Hematopoietic multipotent progenitor cell treated with erythropoietin and hydrocortisone succinate and interleukin-3 and kit ligand, for 17 days (in vitro differentiated cells): ENCODE results near the gene OSBPL6.
"Not testable (repeated sequence)": the region's sequence is repeated elsewhere in the genome, so short reads cannot be mapped to it uniquely, and the experiment has no call there.

ENCODE experiments used
- DNase-seq: peaks from one replicate; pipeline ENCODE4 v3.0.0-alpha.2; 2015; ENCODE audit warnings: low spot score

OSBPL6 gene

GRCh38 chr2:178304333-178304732 is 110.0 kb downstream of the OSBPL6 start:
- DNase-seq: no peak

GRCh38 chr2:178306352-178307073 is 112.2 kb downstream of the OSBPL6 start:
- no peak for DNase-seq

DNA sequence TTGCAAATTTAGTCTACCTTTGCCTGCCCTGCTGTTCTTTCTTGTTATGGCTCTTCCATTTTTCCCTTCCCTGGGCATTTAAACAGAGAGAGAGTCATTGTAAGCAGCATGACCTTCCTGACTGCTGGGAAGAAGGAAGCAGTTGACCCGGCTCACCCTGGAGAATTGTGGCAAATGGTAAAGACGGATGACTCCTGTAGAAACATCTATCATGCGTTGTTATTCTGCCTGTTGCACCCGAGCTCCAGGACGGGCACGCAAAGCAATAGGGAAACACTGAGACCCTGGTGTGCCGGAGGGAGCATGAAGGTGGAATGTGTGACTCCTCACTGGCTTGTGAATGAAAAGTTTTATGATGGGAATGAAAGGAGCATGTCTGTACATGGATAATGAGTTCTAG is 113.3 kb downstream of the OSBPL6 start:
- DNase-seq: no peak

- no peak for DNase-seq
Measured at GRCh38 chr2:178309541-178309940, 115.2 kb downstream of the OSBPL6 start.

DNA sequence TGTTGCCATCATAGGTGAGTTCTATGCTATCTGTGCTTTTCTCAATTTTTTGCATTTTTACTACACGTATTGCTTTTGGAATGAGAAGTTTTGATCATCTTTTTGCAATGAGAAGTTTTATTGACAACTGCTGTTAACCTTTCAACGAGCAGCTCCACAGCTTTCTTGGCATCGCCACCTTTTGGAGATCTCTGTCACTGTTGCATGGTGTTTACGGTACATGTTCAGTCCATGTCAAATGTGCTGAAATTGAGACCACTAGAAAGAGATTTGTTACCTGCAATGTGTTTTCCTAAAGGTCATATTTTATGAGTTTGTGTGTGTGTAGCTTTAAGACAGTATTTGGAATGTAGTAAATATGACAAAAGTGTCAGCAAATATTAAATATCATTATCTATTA is 120.8 kb downstream of the OSBPL6 start:
- no peak for DNase-seq

GRCh38 chr2:178315488-178315948 is 121.2 kb downstream of the OSBPL6 start:
- no peak for DNase-seq

- DNase-seq: no peak
Measured at GRCh38 chr2:178317811-178318210, 123.5 kb downstream of the OSBPL6 start.

- DNase-seq: no peak
Measured at GRCh38 chr2:178320011-178320585, 125.8 kb downstream of the OSBPL6 start.

DNA sequence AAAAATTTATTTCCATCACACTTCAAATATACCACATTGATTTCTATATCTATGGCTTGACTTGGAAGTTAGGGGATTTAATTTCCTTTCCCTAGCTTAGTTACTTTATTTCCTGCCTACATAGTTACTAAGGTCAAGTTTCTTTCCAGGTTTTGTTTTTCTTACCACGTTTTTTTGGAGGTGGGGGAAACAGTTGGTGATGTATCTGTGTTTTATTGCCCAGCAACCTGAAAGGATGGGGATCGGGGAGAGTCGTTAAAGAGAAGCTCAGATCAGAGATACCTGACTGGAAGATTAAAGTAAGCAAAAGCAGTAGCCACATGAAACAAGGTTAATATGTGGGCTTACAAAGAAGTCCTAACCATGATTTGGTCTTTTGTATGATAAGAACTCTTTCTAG is 127.8 kb downstream of the OSBPL6 start:
- no peak for DNase-seq

GRCh38 chr2:178323331-178323730 is 129.0 kb downstream of the OSBPL6 start:
- DNase-seq: not testable (repeated sequence)

DNA sequence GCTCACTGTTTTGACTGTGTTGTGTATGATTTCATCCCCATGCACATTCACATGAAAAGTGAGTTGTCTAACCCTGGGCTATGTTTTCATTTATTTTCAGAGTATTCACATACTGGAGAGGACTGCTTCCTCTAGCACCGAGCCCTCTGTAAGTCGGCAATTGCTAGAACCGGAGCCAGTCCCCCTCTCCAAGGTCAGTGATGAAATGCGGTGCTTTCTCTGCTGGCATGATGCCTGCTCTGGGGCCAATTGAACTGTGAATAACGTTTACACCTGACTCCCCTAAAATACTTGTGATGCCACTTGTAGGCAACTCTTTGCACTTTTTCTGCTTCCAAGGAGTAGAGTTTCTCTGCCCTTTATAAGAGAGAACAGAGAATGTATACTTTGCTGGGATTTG is 129.8 kb downstream of the OSBPL6 start:
- DNase-seq: no peak

- DNase-seq: no peak
Measured at GRCh38 chr2:178325268-178325667, 131.0 kb downstream of the OSBPL6 start.

- no peak for DNase-seq
Measured at GRCh38 chr2:178327516-178327915, 133.2 kb downstream of the OSBPL6 start.

DNA sequence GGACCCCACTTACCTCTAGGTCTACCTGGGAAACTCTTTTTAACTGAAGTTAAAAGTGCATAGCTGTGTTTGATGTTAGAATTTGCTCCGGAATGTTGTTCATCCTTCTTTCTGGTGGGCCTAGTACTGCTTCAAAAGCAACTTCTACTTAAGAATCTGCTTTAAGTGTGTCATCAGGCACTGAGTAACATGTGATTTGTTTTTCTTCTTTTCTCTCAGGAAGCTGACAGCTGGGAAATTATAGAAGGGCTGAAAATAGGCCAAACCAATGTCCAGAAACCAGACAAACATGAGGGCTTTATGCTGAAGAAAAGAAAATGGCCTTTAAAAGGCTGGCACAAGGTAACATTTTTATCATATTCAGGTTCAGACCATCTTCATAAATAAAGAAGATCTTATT is 133.7 kb downstream of the OSBPL6 start:
- DNase-seq: no peak

- DNase-seq: no peak
Measured at GRCh38 chr2:178330175-178331017, 136.1 kb downstream of the OSBPL6 start.

DNA sequence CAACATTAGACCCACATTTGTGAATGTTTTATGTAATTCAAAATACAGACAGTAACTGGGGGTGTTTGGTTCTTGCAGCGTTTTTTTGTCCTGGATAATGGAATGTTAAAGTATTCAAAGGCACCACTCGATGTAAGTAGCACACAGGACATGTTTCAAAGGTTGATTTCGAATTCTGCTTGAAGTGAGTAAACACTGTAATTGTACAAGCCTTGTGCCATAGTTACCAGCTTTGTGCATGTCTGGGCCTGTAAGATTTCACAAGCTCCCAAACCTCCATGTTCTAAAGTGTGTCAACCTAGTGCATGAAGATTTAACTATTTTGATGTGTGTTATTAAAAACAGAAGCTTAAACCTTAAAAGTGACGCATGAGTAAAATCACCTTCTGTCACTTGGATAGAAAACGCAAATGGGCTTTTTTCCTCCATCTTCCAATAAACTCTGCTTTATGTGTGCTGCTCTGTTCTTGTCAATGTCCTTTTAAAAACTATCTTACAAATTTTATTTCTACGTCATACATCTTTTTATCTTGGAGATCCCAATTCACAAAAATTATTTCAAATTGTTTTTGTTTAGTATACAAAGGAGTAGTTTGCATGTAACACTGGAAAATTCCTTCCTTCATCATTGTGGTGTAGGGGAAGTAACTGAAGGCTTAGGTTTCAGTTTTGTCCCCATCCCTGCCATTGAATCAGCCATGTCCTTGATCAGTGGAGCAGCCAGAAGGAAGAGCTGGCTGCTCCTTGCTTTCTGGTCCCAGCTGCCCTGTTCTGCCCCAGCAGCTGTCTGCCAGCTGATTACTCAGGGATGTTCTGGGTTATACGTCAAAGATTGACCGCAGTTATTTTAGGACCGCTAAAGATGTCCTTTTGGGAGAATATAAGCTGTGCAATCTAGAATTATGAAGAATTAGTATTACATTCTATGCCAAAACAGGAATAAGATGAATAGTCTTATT is 137.4 kb downstream of the OSBPL6 start:
- DNase-seq: no peak

- no peak for DNase-seq
Measured at GRCh38 chr2:178333851-178334250, 139.5 kb downstream of the OSBPL6 start.

GRCh38 chr2:178335230-178335629 is 140.9 kb downstream of the OSBPL6 start:
- no peak for DNase-seq

DNA sequence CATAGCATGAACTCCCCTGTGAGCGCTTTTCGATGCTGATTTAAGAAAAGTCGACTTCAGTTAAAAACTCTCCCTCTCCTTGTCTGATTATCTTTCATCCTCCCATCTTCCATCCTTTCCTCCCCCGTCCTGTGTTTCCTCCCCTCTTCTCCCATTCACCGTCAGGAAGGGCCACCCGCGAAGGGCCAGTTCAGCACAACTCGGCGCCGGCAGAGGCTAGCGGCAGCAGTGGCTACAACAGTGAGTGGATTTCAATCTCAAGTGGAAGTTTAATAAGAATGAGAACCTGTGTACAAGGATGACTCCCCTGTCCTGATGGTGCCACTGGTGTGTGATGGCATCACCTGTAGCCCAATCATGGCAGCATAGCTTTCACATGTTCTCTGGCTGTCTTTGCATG is 149.8 kb downstream of the OSBPL6 start:
- no peak for DNase-seq

- no peak for DNase-seq
Measured at GRCh38 chr2:178345951-178346350, 151.6 kb downstream of the OSBPL6 start.

DNA sequence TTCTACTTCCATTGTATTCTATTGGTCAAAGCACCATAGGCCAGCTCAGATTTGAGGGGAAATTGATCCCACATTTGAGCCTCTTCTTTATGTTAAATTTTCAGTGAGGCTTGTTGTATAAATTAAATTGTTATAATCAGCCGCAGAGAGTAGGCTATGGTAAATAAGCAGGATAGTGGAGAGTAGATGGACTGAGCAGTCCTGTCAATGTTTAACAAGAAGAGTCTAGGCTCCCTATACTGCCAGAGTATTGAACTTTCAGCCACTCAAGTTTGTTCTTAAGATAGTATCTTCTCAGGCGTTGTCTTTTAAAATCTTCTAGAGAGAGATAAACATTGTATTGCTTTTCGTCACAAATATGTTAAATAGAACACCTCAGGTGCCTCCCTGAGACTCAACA is 155.7 kb downstream of the OSBPL6 start:
- DNase-seq: no peak

DNA sequence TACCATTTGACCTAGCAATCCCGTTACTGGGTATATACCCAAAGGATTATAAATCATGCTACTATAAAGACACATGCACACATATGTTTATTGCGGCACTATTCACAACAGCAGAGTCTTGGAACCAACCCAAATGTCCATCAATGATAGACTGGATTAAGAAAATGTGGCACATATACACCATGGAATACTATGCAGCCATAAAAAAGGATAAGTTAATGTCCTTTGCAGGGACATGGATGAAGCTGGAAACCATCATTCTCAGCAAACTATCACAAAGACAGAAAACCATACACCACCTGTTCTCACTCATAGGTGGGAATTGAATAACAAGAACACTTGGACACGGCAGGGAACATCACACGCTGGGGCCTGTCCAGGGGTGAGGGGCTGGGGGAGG is 163.4 kb downstream of the OSBPL6 start:
- DNase-seq: not testable (repeated sequence)
